HFFc6 (cell line): ENCODE data around the gene FBXO10. TPM values are rescaled to one million over a fixed set of nuclear protein-coding genes. Genes with fewer than 3 reads are reported as not detected.
A peak's percentile ranks its signal among the peaks of the same experiment; 100 is the strongest.

Experiments used
- DNase-seq: peaks from one replicate; pipeline ENCODE4 v3.0.0-alpha.2; 2018
- H3K27ac Mint-ChIP-seq: 2 replicates; pipeline ENCODE4 v1.8.0; 2020; ENCODE audit warnings: mild to moderate bottlenecking, mixed read lengths
- H3K27me3 Mint-ChIP-seq: 2 replicates; pipeline ENCODE4 v1.8.0; 2021; ENCODE audit warnings: mild to moderate bottlenecking, moderate library complexity, mixed read lengths; ENCODE audit not compliant: insufficient read depth
- H3K36me3 Mint-ChIP-seq: 2 replicates; pipeline ENCODE4 v1.8.0; 2021; ENCODE audit warnings: low read depth, mixed read lengths
- H3K4me1 Mint-ChIP-seq: 2 replicates; pipeline ENCODE4 v1.8.0; 2020; ENCODE audit warnings: low read depth, mixed read lengths
- H3K4me3 Mint-ChIP-seq: 2 replicates; pipeline ENCODE4 v1.8.0; 2020; ENCODE audit warnings: mild to moderate bottlenecking, moderate library complexity, mixed read lengths
- H3K9me3 Mint-ChIP-seq: 2 replicates; pipeline ENCODE4 v1.8.0; 2020; ENCODE audit warnings: mild to moderate bottlenecking, mixed read lengths
- CTCF ChIP-seq: fragments of 200-600 bp; sonication (generic); IDR thresholded peaks from 2 replicates; pipeline ENCODE4 v1.5.0; 2021; ENCODE audit warnings: antibody characterized with exemption, mild to moderate bottlenecking
- long read RNA-seq: library from polyadenylated mRNA; unstranded; transcript quantifications from one replicate; pipeline ENCODE4 v2.0.0, GENCODE V29; 2019
- total RNA-seq, 6 experiments: library from RNA; stranded (reverse); fragmentation: NEBNext Ultra II Directional; extraction: Animal tissue kit (Norgen Biotek cat#: 25700); gene quantifications; 2 replicates in 1 of 6; 3 replicates in 5 of 6; pipeline ENCODE4 v1.2.3, GENCODE V29; 2021

Gene FBXO10
- total RNA-seq: 1 to 10 TPM; 6.0 to 8.9 (median 7.0) TPM
- long read RNA-seq, full-length matches to known transcripts: 3 of 7 reads
- long read RNA-seq, partial matches to known transcripts: 3 of 7 reads
- long read RNA-seq, other reads (novel, unspliced or antisense): 1 of 7 reads

GRCh38 chr9:37575921-37576721 is at the start of gene FBXO10:
Gene FBXO10 (minus strand): TSS chr9:37576380. CDS start chr9:37541768, 34,612 bp downstream.
- peak; percentile 38 for DNase-seq
- no peak for TF ChIP-seq CTCF
- Mint-ChIP-seq H3K36me3 (no peaks in the 10 kb centered on the region), H3K27me3 (no peaks in the 10 kb centered on the region), H3K27ac (peak within 1 kb of the TSS; percentile 92), H3K4me1 (peaks cover 39% of the 10 kb centered on the region), H3K4me3 (peak within 1 kb of the TSS; percentile 93), H3K9me3 (no peaks in the 10 kb centered on the region)

GRCh38 chr9:37625758-37626147 is 49.6 kb upstream of the FBXO10 start:
- no peak overlapping the region for H3K4me3 Mint-ChIP-seq
- H3K36me3 Mint-ChIP-seq: no peaks in the 10 kb centered on the region
- H3K27ac Mint-ChIP-seq: no peak overlapping the region
- TF ChIP-seq CTCF: no peak
- H3K9me3 Mint-ChIP-seq: no peaks in the 10 kb centered on the region
- peaks cover 26% of the 10 kb centered on the region for H3K4me1 Mint-ChIP-seq
- peaks cover 3% of the 10 kb centered on the region for H3K27me3 Mint-ChIP-seq
- no peak for DNase-seq

- TF ChIP-seq CTCF: no peak
- Mint-ChIP-seq H3K4me3 (no peak overlapping the region), H3K4me1 (peaks cover 32% of the 10 kb centered on the region), H3K27ac (no peak overlapping the region), H3K9me3 (no peaks in the 10 kb centered on the region), H3K27me3 (peaks cover 3% of the 10 kb centered on the region), H3K36me3 (no peaks in the 10 kb centered on the region)
- no peak for DNase-seq
Observed at GRCh38 chr9:37625036-37625757, 49.0 kb upstream of the FBXO10 start.

- H3K9me3 Mint-ChIP-seq: no peaks in the 10 kb centered on the region
- no peak for DNase-seq
- H3K27me3 Mint-ChIP-seq: peaks cover 3% of the 10 kb centered on the region
- H3K4me1 Mint-ChIP-seq: peaks cover 43% of the 10 kb centered on the region
- H3K36me3 Mint-ChIP-seq: no peaks in the 10 kb centered on the region
- no peak overlapping the region for H3K27ac Mint-ChIP-seq
- TF ChIP-seq CTCF: no peak
- H3K4me3 Mint-ChIP-seq: no peak overlapping the region
Observed at GRCh38 chr9:37624073-37624472, 47.9 kb upstream of the FBXO10 start.

GRCh38 chr9:37623267-37623666 is 47.1 kb upstream of the FBXO10 start:
- Mint-ChIP-seq H3K27me3 (peaks cover 3% of the 10 kb centered on the region), H3K27ac (no peak overlapping the region), H3K9me3 (no peaks in the 10 kb centered on the region), H3K4me1 (peaks cover 51% of the 10 kb centered on the region), H3K4me3 (no peak overlapping the region), H3K36me3 (no peaks in the 10 kb centered on the region)
- TF ChIP-seq CTCF: peak; percentile 15; the same call in 1 of the 2 replicates
- DNase-seq: no peak
